Medulla oblongata (tissue), 1 donor: Measurements from ENCODE around the gene GAR1.
A peak's percentile ranks its signal among the peaks of the same experiment; 100 is the strongest.
"Not testable (repeated sequence)": the region's sequence is repeated elsewhere in the genome, so short reads cannot be mapped to it uniquely, and the experiment has no call there.

Source experiments
- DNase-seq: peaks from one replicate; pipeline ENCODE4 v3.0.0-alpha.2; 2015; ENCODE audit errors: extremely low spot score

Gene GAR1

DNA sequence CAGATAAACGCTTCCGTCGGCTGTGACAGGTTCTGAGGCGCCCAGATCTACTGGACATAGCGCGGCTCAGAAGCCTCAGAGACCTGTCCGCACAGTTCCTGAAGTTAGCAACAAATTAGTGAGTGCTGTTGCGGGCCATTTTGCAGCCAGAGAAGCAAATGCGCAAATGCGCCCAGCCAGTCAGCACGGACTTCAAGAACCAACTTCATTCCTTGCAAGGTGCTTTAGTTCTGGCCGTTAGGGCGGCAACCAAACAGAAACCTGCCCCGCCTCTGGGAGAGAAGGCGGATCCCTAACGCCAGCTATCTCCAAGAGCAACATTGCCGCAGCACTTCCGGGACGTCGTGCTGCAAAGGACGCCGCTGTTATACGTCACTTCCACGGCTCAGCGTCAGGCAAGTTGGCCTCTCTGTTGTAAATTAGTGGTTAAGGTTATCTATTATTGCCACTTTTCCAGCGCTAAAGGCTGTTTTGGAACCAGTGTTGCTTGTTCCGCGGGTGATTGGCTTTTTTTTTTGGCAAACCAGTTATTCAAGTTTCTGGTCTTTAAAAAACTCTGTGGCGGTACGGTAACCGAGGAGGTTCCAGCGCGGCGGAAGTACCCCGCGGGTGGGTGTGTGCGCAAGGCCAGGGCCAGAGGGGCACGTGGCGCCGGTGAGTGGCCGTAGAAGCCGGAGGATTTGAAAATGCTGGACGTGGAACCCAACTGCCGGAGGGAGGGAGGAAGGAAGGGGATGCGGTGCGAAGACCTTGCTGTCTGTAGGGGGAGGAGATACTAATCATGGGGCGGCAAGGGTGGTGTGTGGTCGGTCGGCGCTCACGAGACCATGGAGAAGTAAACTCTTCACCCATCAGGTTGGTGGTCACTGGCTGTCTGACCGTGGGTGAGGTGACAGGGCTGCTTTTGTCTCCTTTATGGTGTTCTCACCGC is at the start of gene GAR1:
TSS of gene GAR1 (plus strand) at position 612 of the 931 bp plus-strand sequence. CDS start 403 bp downstream, outside the sequence.
- peak; percentile 95 for DNase-seq

DNA sequence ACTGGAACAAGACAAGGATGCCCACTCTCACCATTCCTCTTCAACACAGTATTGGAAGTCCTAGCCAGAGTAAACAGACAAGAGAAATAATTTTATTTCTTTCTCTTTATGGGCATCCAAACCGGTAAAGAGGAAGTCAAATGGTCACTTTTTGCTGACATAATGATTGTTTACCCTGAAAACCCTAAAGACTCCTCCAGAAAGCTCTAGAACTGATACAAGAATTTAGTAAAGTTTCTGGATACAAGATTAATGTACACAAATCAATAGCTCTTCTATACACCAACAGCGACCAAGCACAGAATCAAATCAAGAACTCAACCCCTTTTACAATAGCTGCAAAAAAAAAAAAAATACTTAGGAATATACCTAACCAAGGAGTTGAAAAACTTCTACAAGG is 33.5 kb upstream of the GAR1 start:
- not testable (repeated sequence) for DNase-seq

DNA sequence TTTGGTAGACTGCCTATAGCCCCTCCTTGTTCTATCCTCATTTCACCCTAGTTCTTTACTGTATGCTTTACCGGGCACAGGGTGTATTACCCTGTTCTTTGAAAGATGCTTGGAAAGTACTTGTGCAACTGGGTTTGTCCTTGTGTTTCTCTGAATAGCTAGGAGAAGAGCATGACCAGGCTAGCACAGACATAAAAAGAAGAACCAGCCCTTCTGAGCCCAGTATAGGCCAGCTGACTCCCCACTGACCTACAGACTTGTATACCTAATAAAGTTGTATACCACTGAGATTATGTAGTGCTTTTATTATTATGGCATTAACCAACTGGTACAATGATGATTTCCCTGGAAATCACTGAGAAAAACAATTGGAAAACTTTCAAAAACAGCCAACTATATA is 28.7 kb upstream of the GAR1 start:
- DNase-seq: no peak

DNA sequence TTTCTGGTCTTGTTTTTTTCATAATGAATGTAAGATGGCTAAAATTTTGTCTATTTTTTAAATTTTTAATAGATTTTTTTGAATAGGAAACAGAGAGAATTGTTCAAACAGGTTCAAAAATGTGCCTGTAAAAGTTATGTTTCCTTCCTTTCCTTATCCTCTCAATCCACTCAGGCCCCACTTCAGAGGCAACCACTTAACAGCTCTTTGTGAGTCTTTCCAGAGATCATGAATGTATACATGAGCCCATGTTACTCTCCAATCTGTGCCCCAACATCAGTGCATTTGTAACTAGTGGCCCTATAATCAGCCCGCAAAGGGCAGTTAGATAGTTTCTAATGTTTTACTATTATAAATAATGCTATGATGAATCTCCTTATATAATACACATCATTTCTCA is 27.8 kb upstream of the GAR1 start:
- DNase-seq: no peak

DNA sequence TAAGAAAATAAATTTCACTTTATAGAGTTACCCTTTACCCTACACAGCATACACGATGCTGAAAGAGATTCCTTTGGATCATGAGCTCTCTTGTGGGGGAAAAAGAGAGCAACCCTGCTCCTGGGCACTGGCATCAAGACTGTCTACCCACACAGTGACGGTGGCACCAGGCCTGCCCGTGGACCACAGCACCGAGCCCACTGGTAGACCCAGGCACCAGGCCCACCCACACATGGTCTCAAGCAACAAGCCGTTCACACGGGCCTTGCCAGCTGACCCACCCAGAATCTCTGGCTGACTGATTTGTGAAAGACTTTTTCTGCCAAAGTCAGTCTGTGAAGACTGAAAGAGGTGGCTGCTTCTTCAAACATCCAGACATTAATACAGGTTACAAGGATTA is 20.5 kb upstream of the GAR1 start:
- no peak for DNase-seq

DNA sequence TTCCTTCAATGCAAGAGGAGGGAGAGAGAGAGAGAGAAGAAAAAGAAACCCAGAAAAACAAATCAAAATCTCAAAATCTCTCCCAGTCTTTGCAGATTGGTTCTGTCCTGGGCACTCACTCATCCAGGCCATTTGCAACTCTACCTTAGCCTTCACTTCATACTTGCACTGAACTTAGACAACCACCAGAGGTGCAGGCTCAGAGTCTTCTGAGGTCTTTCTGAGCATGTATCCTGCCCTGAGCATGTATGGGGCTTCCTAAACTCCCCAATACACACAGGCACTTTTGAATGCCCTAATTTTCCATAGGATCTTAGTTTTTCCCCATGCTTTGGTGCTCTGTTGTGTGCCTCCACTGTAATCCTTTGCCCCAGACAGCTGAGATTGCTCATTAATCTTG is 16.7 kb upstream of the GAR1 start:
- no peak for DNase-seq

DNA sequence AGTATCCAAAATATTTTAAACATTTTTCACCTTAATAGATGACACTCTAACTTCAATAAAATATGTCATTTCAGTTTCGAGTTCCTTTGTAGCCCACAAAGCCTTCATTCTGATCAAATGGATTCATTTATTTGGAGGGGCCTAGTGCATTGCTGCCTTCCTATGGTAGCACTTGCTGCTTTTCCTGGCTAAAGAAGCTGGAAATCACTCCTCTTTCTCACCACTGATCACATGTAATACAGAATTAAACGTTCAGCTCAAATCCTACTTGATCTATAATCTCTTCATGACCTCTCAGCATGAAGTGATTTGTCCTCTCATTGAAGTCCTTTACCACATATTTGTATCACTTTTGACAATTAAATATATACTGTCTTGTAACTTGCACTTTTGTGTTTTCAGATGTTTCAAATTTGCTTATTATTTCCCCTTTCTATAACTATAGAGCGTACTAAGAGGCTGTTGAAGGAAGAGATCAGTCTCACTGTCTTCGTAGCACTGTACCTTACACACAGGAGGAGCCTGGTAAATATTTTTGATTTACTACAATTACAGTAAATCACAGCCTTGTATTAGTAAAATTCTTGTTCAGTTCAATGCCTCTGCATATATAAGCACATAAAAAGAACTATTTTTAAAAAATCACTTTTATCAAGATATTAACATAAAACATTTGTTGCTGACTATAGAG is 14.3 kb upstream of the GAR1 start:
- DNase-seq: no peak

DNA sequence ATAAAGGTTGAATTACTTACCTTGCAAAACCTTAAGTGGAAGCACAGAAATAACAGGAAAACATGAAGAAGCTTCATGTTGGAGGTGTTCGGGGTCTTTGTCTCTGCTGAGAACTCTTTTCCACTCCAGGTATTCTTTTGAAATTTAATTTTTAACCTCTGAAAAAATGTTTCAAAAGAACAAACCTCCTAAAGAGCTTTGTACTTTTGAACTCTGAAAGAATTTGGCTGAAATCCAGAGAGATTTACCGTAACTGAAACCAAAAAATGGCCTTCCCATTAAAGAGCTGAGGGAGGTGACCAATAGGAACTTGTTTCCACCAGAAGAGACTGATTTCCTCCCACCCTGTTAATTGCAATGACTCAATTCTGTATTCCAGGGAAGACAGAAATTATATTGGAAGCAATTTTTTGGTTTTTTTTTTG is 13.7 kb upstream of the GAR1 start, which contains the start of gene CFI:
TSS of gene CFI (minus strand) at position 105 of the 425 bp plus-strand sequence. CDS start at position 77, 28 bp downstream.
- no peak for DNase-seq

DNA sequence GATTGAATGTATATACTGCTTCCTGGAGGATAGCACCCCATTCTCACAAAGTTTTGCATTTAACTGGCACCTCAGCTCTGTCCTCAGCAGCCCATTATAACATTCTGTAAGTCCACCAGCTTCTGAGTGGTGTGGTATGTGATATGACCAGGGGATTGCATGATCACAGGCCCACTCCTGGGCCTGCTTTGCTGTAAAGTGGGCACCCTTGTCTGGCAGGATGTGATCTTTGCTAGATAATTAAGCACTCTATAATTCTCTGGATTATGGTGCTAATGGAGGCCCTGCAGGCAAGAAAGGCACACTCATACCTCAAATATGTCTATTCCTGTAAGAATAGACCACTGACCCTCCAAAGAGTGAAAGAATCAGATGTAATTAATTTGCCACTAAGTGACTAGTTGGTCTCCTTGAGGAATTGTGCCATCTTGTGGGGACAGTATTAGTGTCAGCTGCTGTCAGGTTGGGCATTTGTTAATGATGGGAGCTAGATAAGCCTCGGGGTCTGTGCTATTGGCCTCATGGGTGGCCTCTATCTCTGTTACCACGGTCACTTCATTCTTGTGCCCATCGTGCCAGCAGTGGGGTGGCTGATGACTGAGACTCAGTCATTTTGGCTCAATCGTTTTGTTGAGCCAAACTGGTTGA is 11.5 kb upstream of the GAR1 start:
- peak; percentile 72 for DNase-seq

DNA sequence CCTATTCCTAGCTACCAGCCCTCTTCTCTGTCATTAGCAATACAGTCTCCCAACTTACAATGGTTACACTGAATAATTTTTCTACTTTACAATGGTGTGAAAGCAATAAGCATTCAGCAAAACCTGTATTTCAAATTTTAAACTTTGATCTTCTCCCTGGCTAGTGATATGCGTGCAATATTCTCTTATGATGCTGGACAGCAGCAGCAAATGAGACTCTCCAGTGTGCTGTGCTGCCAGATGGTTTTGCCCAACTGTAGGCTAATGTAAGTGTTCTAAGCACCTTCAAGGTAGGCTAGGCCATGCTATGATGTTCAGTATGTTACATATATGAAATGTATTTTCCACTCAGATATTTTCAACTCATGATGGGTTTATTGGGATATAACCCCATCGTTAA is 5.9 kb upstream of the GAR1 start:
- no peak for DNase-seq

DNA sequence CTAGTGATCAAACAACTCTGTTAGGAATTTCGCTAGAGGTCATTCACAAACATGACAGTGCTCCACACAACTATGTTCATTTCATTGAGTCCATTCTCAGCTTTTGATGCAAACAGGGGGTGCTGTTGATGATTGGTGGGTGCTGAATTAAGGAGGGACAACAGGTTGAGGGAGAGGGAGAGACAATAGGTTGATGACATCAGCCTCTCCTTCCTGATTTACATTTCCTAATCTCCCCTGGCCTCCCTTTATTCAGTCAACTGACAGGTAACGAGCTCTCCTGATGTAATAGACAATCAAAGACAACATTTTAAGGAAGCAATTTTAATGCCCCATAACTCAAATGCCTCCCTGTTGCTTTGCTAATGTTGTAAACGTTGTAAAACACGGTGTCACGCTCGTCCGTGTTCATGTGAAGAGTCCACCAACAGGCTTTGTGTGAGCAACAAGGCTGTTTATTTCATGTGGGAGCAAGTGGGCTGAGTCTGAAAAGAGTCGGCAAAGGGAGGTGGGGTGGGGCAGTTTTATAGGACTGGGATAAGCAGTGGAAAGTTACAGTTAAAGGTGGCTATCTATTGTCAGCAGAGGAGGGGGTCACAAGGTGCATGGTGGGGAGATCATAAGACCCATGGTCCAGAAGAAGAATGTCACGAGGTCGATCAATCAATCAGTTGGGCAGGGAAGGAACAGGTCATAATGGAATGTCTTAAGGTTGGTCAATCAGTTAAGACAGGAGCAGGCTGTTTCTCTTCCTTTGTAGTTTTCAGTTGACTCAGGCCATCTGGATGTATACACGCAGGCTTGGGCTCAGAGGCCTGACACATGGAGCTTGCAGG is 4.8 kb upstream of the GAR1 start:
- DNase-seq: no peak

DNA sequence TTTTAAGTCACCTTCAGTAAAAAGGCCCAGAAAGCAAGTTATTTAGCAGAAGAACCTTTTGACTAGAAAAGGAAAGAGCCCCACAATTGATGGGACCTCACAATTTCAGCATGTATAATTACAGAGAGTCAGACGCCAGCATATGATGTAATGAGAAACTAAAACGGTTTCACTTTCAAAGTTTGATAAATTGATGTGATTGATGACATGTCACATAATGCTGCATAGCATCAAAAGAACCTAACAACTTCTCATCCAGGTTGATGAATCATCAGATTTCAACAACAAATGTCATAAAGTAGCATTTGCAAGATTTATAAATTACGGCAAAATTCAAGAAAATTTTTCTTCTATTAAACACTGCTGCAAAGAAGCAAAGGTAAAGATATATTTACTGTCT is 3.9 kb upstream of the GAR1 start:
- DNase-seq: no peak

DNA sequence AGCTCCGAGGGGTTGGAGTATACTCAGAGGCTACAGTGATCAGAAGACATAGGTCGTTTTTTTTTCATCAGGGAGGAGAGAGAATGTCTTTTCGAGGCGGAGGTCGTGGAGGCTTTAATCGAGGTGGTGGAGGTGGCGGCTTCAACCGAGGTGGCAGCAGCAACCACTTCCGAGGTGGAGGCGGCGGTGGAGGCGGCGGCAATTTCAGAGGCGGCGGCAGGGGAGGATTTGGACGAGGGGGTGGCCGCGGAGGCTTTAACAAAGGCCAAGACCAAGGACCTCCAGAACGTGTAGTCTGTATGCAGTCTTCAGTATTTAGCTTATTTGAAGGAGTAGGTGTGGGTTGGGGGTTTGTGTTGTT is 500 bp downstream of the GAR1 start:
- no peak for DNase-seq

DNA sequence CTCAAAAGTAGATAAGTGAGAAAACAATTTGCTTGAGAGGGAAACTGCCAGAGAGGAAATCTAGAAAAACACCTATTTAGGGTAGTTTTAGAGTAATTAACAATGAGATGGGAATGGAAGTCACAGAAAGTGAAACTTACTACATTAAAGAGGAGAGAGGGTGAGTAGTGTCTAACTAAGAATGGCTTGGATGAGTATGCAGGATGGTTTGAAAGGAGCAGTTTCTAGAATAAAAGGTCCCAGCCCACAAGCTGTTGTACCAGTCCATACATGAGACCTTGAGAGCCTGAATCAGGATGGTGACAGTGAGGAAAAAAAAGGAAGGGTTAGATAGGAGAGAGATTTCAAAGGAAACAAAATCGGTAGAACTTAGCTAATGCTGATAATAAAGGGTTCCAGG is 1.3 kb downstream of the GAR1 start:
- DNase-seq: no peak

DNA sequence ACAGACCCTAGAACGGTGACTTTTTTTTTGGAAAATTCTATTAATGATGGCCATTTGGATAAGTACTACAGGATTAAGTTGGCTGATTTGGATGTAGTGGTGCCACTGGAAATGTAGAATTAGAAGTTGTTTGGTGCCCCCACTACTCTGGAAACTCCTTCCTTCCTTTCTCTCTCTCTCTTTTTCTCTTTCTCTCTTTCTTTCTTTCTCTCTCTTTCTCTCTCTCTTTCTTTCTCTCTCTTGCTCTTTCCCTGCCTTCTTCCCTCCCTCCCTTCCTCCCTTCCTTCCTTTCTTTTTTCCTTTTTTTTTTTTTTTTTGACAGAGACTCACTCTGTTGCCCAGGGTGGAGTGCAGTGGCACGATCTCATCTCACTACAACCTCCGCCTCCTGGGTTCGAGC is 2.7 kb downstream of the GAR1 start:
- DNase-seq: no peak

DNA sequence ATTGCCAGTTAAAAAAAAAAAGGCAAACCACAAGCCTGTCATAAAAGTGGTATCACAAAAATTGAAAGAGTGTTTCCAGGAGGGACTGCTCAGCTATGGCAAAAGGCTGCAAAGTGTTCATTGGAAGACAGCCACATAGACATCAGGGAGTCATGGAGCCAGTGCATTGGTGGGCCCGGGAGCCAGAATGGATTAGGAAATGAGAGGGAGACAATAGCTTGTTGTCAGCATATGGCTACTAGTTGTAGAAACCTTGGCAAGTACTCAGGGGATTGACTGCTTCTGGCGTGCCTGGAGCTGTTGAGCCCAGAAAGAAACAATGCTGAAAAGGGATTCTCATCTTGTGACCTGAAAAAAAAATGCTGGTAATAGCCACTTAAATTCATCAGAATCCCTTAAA is 5.0 kb downstream of the GAR1 start:
- peak; percentile 68 for DNase-seq

DNA sequence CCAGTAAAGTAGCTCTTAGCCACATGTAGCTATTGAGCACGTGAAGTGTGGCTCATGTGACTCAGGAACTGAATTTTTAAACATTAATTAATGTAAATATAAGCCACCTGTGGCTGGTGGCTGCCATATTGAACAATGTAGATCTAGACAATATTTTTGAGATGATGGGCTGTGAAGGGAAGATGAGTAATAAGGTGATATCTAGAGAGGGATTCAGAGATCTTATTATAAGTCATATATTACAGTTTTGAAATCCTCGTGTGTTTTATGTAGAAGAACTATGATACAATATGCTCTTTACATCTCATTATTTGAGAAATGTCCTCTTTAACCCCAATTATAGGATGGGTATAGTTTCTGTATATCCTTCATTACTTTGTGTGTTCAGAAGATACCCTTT is 5.6 kb downstream of the GAR1 start:
- DNase-seq: no peak

DNA sequence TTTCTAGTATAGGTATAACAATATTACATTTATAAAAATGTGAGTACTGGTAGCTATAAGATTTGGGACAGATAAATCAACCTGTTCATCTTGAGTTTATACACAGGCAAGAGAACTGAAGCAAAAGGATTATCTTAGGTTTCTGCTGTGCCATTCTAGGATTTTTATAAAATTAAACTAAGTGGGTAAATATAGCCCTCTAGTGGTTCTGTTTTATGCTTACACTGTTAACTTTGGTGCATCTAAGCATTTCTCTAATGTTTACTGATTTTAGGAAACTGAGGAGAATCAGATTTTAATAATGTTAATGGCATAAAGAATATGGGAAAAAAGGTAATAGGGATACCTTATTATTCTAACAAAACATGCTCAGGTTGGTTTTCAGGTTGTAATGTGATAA is 11.2 kb downstream of the GAR1 start:
- DNase-seq: peak; percentile 22

DNA sequence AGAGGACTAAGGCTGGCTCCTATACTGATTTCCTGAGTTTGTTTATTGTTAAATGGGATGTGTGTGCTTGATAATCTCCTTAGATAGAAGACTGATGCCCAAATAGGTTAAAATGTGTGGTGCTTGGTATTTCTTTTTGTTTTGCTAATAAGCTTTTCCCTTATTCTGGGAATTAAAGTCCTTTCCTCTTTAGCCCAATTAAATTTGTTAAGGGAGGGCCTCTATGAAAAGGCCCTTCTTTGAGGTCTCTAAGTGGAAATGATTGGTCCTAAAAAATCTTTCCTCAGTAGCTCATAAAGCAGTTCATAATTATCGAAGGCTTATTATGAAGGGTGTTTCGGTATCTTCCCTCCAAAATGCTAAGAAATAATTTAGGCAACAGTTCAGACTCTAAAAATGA is 12.1 kb downstream of the GAR1 start, which contains the start of gene RRH:
TSS of gene RRH (plus strand) at position 301 of the 400 bp plus-strand sequence. CDS start at position 357, 56 bp downstream.
- DNase-seq: no peak

DNA sequence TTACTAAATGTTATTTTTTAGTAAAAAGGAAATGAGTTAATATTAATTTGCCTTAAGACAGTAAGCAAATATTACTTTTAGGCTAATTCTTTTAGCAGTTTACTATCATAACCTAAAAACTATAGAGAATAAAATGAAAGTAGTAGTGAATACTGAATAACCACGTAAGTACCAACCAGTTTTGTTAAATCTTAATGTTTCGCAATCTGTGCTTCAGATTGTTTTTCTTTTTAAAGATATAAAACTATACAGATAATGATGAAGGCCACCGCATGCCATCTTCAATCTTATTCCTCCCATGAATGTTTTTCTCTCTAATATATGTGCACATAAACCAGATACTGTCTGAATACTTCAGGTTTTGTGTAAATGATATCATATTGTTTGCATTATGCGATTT is 18.2 kb downstream of the GAR1 start:
- DNase-seq: no peak

DNA sequence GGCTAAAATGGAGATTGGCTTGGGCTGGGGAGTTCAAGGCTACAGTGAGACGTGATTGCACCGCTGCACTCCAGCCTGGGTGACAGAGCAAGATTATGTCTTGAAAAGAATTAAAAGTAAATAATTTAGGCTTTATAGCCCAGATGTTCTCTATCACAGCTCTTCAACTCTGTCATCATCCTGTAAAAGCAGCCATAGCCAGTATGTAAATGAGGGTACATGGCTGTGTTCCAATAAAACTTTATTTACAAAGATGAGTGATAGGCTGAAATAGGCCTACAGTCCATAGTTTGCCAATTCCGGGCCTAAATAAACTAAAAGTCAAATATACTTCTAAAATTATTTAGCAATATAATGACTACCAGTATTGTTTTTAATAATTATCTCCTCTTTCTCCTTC is 21.4 kb downstream of the GAR1 start:
- no peak for DNase-seq
